Stimulated activated CD8-positive, alpha-beta memory T cell treated with anti-CD3 and anti-CD28 coated beads, Interleukin-7, amount 100 ng/mL, for 1 hour (primary cell): ENCODE results near the gene PLXNA4.

ENCODE experiments used
- DNase-seq, 2 donors: peaks; one replicate each; pipeline ENCODE4 v3.0.0-alpha.2; 2020; ENCODE audit warnings: low read depth in 2 of 2

The PLXNA4 gene

DNA sequence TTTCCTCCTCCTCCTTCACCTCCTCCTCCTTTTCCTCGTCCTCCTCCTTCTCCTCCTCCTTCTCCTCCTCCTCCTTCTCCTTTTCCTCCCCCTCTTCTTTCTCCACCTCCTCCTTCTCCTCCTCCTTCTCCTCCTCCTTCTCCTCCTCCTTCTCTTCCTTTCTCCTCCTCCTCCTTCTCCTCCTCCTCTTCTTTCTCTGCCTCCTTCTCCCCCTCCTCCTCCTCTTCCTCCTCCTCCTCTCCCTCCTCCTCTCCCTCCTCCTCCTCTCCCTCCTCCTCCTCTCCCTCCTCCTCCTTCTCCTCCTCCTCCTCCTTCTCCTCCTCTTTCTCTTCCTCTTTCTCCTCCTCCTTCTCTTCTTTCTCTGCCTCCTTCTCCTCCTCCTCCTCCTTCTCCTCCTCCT is 13.6 kb downstream of the PLXNA4 start:
- no peak for DNase-seq

DNA sequence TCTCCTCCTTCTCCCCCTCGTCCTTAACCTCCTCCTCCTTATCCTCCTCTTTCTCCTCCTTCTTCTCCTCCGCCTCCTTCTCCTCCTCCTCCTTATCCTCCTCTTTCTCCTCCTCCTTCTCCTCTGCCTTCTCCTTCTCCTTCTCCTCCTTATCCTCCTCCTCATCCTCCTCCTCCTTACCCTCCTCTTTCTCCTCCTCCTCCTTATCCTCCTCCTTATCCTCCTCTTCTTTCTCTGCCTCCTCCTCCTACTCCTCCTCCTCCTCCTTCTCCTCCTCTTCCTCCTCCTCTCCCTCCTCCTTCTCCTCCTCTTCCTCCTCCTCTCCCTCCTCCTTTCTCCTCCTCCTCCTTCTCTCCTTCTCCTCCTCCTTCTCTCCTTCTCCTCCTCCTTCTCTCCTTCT is 14.5 kb downstream of the PLXNA4 start:
- DNase-seq: no peak

DNA sequence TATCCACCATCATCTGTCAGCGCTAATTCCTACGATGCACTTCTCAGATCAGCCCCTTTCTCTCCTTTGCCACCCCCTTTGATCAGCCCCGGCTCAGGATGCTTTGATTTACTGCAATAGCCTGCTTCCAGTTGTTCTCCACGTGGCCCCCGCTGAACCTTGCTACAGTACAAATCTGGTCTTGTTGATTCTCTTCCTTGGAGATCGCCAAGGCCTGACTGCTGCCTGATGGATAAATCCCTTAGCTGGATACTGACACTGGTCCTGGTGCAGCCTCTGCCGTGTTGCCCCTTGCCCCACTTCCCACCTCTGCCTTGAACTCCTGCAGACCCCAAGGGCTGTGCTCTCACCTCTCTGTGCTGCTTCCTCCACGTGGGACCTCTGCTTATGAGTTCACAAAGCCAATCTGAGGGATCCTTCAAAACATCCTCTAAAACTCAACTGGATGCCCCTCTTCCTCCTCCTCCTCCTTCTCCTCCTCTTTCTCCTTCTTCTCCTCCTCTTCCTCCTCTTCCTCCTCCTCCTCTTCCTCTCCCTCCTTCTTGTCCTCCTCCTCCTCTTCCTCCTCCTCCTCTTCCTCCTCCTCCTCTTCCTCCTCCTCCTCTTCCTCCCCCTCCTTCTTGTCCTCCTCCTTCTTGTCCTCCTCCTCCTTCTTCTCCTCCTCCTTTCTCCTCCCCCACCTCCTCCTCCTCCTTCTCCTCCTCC is 15.3 kb downstream of the PLXNA4 start:
- no peak for DNase-seq

DNA sequence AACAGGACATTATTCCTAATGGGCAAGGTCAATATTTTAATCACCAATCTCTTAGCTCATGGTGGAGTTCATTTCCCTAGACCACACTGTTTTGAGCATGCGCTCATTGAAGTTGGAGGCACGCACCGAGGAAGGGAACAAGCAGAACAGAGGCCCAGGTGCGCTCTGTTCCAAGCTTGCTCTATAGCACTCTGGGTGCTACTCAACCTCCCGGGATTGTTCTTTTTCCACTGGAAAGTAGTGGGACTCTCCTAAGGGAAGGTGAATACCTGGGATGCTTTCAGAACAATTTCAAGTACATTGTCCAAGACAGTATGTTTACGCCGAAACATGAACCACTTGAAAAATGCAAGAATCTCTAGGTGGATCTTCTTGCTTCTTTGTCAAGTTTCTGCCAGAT is 16.2 kb downstream of the PLXNA4 start:
- DNase-seq: no peak

DNA sequence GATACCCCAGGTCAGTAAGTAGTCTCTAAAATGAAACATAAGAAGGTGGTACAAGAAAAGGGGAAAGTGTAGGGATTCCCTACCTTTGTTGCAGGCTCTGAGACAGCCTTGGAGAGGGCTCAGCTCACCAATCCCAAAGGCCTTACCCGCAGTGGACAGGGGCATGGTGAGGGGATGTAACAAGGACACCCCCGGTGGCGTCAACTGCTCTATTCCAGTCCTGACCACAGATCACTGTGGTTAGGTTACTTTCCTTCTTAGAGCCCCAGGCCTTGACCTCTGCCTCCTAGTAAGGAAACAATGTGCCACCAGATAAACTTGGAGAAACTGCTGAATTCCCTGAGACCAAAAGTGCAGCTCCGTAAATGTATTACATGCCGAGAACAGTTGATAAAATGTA is 17.5 kb downstream of the PLXNA4 start:
- no peak for DNase-seq

DNA sequence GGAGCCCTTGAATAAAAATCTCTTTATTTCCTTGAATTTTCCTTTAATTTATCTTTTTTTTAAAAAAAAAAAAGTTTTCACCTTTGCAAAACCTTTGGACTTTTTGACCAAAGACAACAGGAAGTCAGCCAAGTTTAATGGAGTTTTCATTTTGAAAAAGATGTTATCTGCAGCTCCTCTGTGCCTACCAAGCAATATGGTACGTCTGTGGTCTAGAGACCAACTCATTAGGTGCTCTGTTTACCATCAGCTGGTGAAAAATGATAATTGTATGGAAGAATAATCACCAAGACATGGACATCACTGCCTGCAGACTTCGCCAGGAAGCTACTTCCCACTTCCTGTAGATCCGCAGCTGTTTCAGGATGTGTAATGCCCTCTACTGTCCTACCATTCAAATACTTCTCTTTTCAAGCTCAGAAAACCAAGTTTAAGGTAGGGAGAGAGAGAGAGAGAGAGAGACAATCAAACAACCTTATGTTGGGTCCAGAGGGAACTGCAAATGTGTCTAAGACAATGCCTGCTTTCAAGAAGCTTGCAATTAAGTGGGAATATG is 18.7 kb downstream of the PLXNA4 start:
- no peak for DNase-seq

DNA sequence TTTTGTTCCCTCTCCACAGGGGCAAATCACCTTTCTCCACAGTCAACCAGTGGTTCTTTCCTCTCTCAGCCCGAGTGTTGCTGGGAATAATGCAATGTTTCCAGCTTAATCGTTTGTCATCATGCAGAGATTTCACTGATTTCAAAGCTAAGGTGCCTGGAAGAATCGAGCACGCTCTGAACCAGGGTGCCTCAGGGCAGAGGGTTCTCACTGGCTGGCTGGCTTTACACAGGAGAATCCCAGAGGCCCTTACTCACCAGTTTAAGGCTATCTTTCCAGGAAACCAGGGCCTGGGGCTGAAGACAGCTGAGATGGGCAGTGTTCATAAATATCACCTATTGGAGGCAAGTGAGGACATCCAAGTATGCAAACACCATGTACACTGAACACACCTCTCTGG is 21.8 kb downstream of the PLXNA4 start:
- DNase-seq: no peak

DNA sequence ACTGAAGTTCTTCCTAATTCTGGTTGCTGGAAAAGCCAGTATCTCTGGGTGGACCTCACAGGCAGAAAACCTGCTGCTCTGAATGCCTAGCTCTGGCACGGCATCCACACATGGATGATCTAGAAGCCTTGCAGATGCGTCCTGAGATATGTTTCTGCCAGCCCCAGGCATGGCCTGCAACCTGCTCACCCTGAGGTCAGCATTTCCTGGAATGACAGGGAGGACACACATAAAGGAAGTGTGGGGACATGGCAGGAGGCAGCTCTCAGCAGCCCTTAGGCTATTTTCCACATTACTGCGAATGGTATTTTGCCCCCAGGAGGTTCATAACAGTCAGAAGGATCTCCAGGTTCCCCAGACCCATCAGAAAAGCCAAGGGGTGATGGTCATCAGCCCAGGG is 23.2 kb downstream of the PLXNA4 start:
- DNase-seq: no peak

DNA sequence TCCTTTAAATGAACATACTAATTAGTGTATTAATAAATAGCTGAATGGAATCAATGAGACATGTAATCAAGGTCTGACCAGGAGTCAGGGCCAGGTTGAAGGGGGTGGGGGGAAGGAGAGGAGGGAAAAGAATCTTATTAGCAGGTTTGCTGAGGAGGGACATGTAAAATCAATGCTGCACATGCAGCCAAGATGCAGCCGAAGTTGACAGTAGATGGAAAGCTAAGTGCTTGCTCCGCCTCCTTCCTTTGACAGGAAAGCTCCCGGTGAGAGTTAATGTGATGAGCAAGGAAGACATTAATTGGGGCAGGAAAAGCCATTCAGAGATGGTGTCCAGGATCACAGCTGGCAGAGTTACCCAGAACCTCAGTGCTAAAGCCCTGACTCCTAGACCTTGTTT is 24.4 kb downstream of the PLXNA4 start:
- no peak for DNase-seq

DNA sequence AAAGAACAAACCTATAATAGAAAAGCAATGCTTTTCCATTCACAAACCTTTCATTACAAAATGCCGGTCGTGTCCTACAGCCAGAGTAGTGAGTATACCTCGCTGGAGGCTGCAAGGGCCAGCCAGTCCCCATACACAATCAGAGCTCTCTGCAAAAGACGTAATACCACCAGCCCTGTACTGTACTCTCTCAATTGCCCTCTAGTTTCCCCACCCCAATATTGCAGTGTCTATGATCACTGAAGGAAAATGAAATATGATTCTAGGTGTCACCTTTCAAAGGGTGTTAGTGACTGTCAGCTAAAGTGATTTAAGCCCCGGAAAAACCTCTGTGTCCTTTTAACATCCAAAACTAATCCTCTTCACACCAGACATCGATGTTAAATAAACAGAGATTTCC is 24.8 kb downstream of the PLXNA4 start:
- DNase-seq: no peak

DNA sequence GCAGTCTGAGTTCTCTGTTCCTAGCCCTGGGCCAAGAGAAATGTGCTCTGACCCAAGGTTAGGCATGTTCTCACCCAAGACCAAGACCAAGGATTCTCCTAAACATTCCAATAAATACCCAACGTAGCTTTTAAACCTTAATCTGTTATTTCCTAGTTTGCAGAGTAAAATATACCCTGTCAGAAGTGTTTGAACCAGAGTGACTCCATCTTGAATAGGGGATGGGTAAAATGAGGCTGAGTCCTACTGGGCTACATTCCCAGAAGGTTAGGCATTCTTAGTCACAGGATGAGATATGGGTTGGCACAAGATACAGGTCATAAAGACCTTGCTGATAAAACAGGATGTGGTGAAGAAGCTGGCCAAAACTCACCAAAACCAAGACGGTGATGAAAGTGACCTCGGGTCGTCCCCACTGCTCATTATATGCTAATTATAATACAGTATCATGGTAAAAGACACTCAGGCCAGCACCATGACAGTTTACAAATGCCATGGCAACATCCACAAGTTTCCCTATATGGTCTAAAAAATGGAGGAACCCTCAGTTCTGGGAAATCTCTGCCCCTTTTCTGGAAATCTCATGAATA is 27.7 kb downstream of the PLXNA4 start:
- DNase-seq: no peak

DNA sequence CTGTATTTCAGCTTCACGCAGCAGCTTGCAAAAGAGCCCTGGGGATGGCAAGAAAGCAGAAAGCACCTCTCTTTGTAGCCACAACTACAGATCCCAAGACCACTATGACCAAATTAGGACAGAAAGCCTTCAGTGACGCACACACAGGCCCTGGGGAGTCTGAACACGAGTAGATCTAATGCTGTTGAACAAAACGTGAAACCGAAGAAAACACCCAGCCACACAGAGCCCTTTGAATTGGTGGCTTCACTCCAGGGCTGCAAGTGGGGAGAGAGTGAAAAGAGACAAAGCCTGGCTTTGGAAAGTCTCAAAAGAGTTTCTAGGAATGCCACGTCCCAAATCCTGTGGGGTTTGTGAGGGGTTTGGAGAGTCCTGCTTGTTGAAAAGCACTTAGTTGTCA is 28.4 kb downstream of the PLXNA4 start:
- DNase-seq: no peak

DNA sequence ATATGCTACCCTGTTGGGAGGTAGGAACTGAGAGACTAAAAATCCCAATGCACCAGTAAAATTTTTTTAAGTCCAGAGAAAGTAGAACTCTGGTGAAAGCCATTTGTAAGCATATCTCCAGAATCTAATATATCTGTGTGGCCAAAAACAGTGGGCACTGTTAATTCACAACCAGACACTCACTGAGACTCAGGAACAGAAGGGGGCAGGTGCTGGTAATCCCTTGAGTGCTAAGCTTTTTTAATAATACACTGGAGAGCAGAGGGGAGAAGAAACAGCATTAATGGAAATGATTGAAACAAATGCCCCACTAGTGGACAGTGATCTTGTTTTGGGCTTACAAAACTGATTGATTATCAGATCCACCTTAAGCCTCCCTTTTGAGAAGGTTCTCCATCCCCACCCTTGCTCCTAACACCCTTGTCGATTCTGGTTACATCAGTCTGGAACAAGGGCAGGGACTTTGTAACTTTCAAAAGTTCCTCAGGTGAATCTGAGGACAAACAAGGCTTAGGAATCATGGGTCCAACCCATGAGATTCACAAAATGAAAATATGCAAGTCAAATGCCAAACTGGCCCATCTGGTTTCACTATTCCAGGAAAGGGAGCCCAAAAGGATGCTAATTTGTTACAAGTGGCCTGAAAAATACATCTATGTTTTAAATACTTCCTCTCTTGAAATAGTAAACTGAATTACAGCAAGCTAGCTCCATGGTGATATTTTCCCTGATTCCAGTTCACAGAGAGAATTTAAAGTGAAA is 29.7 kb downstream of the PLXNA4 start:
- no peak for DNase-seq

DNA sequence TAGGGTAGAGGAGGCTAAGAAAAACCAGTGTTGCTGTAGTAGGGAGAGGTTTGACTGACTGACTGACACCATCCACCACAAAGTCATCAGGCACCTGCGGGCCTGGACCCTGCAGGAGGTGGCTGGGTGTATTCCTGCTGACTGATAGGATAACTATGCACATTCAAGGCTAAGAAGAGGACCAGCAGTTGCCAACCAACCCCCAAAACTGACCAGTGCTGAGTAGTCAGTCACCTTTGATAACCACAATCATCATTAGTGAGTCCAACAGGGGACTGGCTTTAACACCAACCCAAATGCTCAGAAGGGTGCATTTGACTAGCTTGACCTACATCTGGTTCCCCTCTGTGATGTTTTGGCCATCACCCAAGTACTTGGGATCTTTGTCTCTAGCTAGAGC is 30.5 kb downstream of the PLXNA4 start:
- no peak for DNase-seq

DNA sequence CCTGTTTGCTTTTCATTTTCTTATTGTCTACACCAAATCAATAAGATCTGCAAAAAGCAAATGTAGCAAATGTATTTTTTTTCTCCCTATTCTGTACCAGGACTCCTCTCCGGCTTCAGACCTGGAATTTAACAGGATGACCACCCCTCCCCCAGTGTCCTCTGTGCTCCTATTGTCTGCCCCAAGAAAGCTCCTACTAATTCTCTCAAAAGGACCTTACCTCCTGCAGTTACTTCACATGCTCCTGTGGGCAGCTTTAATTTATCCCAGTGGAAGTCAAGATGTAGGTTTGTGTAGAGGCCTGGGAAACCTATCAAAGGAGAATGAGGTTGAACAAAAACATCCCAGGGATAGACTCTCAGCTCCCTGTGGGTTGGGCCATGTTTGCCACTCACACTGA is 31.3 kb downstream of the PLXNA4 start:
- DNase-seq: no peak

DNA sequence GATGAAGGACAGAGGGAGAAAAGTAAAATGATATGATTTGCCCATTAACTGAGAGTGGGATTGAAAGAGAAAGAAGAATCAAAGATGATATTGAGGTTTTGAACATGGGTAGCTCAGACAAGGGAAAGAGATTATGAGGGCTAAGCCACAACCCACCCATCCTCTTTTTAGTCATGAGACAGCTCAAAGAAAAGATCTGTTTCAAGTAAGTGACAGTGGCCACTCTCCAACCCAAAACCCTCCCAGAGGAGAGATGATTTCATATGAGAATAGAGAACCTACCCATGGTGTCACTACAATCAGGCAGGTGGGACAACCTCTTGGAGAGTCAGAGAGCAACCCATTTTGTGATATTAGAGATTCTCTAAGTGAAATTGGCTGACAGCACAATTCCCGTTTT is 32.2 kb downstream of the PLXNA4 start:
- no peak for DNase-seq

DNA sequence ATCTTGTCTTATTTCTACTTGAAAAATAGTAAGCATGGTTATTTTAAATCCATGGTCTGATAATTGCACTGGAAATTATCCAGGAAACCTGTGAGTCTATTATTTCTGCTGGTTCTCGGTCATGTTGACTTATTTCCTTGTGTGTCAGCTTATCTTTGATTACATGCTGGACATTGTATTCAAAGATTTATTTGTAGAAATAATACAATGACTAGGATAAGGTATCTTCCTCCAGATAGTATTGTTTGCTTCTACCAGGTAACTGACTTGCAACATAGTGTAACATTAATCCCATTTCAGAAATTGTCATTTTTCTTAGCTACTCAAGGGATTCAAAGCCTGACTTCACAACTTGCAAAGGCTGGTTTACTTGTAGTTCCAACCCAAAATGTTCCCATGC is 33.4 kb downstream of the PLXNA4 start:
- DNase-seq: no peak

DNA sequence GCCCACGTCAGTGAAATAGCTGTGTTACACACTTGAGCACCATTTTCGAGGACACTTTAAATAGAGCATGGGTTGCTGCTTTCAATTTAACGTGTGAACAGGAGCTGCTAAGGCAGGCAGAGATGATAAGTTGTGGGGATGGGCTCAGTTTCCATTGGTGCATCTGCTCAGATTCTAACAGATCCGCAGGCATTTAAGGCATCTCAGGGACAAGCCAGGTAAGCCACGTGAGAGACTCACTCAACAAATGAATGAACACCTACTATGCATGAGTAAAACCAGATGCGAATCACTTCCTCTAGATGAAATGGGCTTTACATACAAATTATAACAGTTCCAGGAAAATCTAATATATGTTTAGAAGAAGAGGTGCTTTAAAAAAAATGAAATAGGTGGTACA is 34.6 kb downstream of the PLXNA4 start:
- DNase-seq: no peak

DNA sequence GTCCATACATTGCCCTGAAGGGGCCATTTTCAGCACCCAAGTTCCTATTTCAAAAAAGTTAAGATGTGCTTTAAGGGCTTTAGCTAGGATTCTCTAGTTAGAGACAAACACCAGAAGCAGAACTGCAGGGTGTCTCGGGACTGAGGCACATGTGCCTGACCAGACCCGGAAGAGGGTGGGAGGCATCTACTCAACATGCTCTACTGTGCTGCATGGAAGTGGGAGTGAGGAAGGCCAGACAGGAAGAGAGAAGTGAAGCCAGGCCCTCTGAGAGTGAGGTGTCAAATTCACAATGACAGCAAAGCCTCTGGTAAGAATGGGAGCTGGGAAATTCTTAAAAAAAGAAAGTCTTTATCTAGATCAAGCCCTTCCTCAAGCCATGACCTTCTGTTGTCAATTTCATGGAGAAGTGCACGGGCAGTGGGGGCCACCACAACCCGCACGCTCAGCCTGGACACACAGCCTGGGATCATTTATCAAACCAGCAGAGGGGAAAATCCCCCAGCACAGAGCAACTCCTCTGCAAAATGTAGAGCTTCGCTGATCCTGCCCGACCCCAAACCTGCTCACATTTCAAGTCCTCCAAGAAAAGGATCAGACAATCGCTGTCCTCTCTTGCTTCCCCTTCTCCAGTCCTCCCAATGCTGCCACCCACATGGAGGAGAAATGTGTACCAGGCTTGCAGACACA is 38.7 kb downstream of the PLXNA4 start:
- no peak for DNase-seq

DNA sequence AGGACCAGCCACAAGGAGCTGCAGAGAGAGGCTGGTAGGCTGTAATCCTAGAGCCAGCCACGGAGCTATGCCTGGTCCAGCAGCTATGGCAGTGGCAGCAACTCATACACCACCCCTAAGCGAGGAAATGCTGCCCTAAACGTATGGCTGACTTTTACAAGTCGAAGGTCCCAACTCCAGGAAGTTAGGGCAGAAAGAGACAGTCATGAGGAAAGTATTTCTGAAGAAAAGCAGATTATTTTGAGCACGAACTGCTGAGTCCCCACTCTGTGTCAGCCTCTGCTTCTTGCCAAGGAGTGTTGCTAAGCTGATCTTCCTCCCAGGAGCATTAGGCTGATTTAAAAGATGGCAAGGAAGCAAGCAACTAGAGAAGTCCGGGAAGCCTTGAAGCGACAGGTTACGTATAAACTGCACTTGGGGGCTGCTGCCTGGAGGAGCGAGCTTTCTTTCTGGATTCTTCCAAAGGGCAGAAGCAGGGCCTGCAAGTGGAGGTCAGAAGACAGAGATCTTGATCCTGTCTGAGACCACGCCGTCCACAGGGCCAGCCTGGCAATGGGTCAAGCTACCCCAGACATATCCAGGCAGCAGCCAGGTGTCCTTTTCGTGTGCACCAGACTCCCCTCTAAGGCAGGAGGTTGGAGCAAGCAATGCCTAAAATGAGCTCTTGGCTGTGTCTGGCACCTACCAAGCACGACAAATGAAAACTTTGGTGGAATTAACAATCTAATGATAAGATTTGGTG is 39.4 kb downstream of the PLXNA4 start:
- no peak for DNase-seq

DNA sequence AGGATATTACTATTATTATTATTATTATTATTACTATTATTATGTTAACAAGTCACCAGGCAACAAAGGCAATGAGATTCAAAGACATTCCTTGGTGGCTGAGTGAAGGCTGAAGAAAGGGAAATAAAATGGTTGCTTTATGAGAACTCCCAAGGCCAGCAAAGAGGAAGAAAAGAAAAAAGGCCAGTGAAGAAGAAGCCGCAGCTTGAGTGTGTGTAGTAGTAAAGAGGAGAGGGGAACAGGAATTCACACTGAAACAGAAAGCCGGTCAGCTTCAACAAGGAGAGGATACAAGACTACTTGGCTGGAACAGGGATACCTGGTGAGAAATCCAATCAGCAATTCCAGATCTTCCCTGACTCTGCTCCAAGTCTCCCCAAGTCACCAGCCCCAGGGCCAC is 42.4 kb downstream of the PLXNA4 start:
- no peak for DNase-seq

DNA sequence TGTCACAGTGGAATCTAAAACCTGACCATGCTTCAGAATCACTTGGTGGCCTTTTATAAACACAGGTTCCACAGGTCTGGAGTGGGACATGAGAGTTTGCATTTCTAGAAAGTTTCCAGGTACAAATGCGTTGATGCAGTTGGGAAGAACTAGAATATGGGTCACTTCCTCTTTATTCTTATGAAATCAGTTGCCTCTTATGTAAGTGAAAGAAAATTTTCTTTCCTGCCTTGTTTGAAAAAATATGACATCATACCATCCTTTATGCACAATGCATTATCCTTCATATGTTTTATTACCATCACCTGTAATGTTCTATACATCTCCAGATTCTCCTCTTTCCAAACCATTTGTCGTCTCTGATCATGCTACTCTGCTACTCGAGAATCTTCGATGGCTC is 44.0 kb downstream of the PLXNA4 start:
- DNase-seq: no peak
